ENCODE measurements around the gene MIPEP. TPM values are rescaled to one million over a fixed set of nuclear protein-coding genes. Genes with fewer than 3 reads are reported as not detected.

MIPEP gene
- total and polyA plus RNA-seq, 11 donors: 21.5 to 88.1 (median 42.1) TPM

- intact Hi-C loops (cut with DNase I): loop anchor here in 1 of 10 donors (10.0 kb wide), 1 partner anchor 223 kb away; the partner anchor contains the start of gene TNFRSF19
- DNase-seq: no peak
- no peaks in the 10 kb centered on the region for H3K27me3 ChIP-seq
- no peak for ATAC-seq
- TF ChIP-seq CTCF (IDR thresholded peaks at IDR 0.05) (no peak), POLR2A (IDR thresholded peaks at IDR 0.05) (no peak)
- WGBS, 4 donors: 92 to 96% (median 94%) methylated on average over 5 of the region's 5 CpGs
- no peaks in the 10 kb centered on the region for H3K9me3 ChIP-seq
- no peak overlapping the region for H3K27ac ChIP-seq
- peaks cover 0 to 14% (median 0%) of the 10 kb centered on the region in 9 donors for H3K36me3 ChIP-seq
- no peak overlapping the region for H3K4me3 ChIP-seq
- peaks cover 0 to 33% (median 9%) of the 10 kb centered on the region in 12 donors for H3K4me1 ChIP-seq
These were observed 91.8 kb downstream of the MIPEP start for GRCh38 chr13:23797276-23797903.

GRCh38 chr13:23796551-23796950, 92.6 kb downstream of the MIPEP start:
- Histone ChIP-seq H3K4me3 (no peak overlapping the region), H3K4me1 (peaks cover 0 to 33% (median 9%) of the 10 kb centered on the region in 12 donors), H3K36me3 (peaks cover 0 to 11% (median 0%) of the 10 kb centered on the region in 9 donors), H3K27me3 (no peaks in the 10 kb centered on the region), H3K9me3 (no peaks in the 10 kb centered on the region), H3K27ac (no peak overlapping the region)
- DNase-seq (no peak), ATAC-seq (no peak)
- intact Hi-C loops (cut with DNase I): loop anchor here in 1 of 10 donors (10.0 kb wide), 1 partner anchor 222 kb away; the partner anchor contains the start of gene TNFRSF19
- TF ChIP-seq POLR2A (IDR thresholded peaks at IDR 0.05) (no peak), CTCF (IDR thresholded peaks at IDR 0.05) (no peak)
- WGBS, 4 donors: 88 to 96% (median 91%) methylated on average over 2 of the region's 2 CpGs

- H3K4me1 ChIP-seq: peaks cover 0 to 39% (median 10%) of the 10 kb centered on the region in 12 donors
- H3K9me3 ChIP-seq: peaks cover 0 to 6% (median 0%) of the 10 kb centered on the region in 12 donors
- H3K27ac ChIP-seq: peak overlapping the region in 5 of 12 donors; percentile 11 to 53 (median 44)
- intact Hi-C loops (cut with DNase I): loop anchor here in 1 of 10 donors (10.0 kb wide), 1 partner anchor 220 kb away; the partner anchor contains the start of gene TNFRSF19
- WGBS, 4 donors: 45 to 56% (median 49%) methylated on average over 7 of the region's 7 CpGs
- H3K4me3 ChIP-seq: peak overlapping the region in 3 of 12 donors; percentile 4 to 19 (median 13)
- ATAC-seq (peak in 1 of 4 donors; percentile 49), DNase-seq (no peak)
- H3K27me3 ChIP-seq: no peaks in the 10 kb centered on the region
- TF ChIP-seq POLR2A (IDR thresholded peaks at IDR 0.05) (no peak), CTCF (IDR thresholded peaks at IDR 0.05) (no peak)
- peaks cover 0 to 10% (median 0%) of the 10 kb centered on the region in 9 donors for H3K36me3 ChIP-seq
These were observed 94.7 kb downstream of the MIPEP start for GRCh38 chr13:23794267-23795161.
